HG03135 (cell line): ENCODE measurements around the gene STRADA.
"Not testable (repeated sequence)": the region's sequence is repeated elsewhere in the genome, so short reads cannot be mapped to it uniquely, and the experiment has no call there.

Experiments used
- ATAC-seq: cut with Tn5 transposase; IDR thresholded peaks from one replicate; pipeline ENCODE4 v1.9.1; 2021; ENCODE audit warnings: mild to moderate bottlenecking, moderate library complexity; ENCODE audit not compliant: unreplicated experiment

The STRADA gene

DNA sequence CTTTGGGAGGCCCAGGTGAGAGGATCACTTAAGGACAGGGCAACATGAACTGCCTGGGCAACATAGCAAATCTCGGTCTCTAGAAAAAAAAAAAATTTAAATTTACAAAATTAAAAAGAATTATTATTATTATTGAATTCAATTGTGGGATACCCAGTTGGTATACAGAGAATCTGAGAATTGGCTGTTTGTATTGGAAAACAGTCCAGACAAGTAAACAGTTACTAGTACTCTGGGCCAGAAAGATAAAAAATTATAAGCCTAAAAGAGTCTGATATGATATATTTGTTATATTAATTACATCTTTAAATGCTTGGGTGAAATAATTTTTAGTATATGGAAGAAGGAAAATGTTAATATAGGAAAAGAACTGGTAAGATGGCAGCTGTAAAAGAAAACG, 16.8 kb upstream of the STRADA start:
- no peak for ATAC-seq

DNA sequence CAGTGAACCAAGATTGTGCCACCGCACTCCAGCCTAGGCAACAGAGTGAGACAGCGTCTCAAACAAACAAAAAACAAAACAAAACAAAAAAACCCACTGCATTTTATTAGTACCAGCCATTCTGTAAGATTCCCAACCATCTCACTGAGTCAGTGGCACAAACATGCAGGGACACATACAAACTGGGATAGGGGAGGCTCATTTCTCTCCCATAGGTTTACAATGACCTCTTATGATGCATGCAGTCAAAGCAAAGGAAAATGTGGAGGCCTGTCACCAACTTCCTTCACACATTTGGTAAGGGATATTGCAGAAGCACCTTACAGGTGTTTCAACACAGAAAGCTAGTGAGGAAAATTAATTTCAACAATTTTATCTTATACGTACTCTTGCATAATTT, 12.4 kb upstream of the STRADA start:
- ATAC-seq, result no peak

GRCh38 chr17:63753215-63753614, 11.6 kb upstream of the STRADA start:
- no peak for ATAC-seq

GRCh38 chr17:63752707-63753106, 11.1 kb upstream of the STRADA start:
- no peak for ATAC-seq

DNA sequence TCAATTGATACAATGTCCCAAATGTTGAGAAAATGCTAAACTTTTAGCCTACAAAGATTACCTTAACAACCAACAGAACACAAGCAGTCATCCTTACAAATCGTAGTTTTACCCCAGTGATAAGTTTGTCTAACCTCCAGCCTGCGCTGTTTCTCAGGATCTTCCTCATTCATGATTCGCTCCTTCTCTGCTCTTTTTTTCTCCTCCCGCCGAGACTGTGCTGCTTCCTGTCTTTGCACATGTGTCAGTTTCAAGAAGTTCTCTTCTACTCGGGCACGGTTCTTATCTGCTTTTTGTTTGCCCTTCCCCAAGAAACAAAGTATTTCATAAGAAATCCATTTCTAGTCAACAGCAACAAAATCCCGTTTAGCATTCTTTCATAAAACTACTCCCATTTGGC, 10.2 kb upstream of the STRADA start:
- ATAC-seq, result no peak

GRCh38 chr17:63741143-63741407, 524 bp downstream of the STRADA start:
- peak; percentile 29 for ATAC-seq

DNA sequence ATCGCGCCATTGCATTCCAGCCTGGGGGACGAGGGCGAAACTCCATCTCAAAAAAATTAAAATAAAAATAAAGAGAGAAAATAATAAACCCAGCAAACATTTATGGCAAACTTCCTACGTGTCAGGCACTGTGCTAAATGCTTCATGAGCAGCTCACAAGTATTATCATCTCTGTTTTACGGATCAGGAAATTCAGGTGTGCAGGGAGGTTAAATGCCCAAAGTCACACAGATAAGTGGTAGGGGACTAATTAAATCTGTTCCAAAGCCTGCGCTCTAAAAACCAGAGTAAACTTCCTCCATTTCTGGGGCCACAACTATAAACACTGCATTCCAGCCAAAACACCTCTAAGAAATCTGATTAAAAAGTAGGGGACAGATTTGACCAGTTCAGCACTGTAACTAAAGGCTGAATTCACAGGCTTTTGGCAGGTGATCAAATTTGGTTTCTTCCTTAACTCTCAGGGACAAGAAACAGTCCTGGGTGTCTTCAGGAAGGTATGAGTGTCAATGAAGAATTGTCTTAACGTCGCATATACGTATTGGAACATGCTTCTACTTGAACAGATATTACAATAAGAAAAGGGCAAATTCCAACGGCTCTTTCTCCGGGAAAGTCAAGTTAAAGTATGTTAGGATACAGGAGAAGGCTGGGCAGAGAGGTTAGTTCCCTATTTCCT, 996 bp downstream of the STRADA start:
- no peak for ATAC-seq

- no peak for ATAC-seq
These were observed 5.9 kb downstream of the STRADA start for GRCh38 chr17:63735691-63736090.

- no peak for ATAC-seq
These were observed 19.2 kb downstream of the STRADA start for GRCh38 chr17:63722403-63722802.

DNA sequence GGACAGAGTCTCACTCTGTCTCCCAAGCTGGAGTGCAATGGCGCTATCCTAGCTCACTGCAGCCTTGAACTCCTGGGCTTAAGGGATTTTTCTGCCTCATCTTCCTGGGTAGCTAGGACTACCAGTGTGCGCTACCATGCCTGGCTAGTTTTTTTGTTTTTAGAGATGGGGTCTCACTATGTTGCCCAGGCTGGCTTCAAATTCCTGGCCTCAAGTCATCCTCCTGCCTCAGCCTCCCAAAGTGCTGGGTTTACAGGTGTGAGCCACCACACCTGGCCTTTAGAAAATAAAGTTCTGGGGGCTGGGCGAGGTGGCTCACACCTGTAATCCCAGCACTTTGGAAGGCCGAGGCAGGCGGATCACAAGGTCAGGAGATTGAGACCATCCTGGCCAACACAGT, 21.4 kb downstream of the STRADA start:
- not testable (repeated sequence) for ATAC-seq

DNA sequence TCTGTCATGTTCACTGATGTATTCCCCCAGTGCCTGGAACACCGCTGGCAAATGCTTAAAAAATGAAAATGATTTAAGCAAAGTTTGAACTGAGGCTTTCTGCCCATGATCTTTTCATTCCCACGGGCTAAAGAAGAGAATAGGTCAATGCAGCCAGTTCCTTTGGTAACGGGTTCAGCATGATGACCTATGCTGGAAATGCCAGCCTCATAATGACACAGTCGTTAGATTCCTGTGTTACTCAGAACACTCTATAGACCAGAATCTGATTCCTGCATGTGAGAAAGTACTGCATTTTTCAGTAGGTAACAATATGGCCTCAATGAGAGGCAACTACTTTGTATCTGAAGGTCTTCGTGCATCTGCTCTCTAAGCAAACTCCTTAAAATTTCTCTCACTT, 22.6 kb downstream of the STRADA start:
- ATAC-seq, result no peak

DNA sequence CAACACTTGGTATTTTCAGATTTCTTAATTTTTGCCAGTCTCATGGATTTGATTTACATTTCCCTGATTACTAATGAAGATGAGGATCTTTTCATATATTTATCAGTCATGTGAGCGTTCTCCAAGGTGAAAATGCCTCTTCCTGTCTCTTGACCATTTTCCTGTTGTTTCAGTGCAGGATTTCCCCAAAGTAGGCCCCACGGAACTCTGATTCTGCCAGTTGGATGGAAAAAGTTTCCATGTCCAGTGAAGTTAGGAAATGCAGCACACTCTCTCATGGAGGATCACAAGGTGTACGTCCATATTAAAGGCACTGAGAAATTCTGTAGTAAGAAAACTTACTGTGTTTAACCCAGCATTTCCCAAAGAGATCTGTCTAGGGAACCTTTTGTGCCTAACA, 25.2 kb downstream of the STRADA start:
- no peak for ATAC-seq

DNA sequence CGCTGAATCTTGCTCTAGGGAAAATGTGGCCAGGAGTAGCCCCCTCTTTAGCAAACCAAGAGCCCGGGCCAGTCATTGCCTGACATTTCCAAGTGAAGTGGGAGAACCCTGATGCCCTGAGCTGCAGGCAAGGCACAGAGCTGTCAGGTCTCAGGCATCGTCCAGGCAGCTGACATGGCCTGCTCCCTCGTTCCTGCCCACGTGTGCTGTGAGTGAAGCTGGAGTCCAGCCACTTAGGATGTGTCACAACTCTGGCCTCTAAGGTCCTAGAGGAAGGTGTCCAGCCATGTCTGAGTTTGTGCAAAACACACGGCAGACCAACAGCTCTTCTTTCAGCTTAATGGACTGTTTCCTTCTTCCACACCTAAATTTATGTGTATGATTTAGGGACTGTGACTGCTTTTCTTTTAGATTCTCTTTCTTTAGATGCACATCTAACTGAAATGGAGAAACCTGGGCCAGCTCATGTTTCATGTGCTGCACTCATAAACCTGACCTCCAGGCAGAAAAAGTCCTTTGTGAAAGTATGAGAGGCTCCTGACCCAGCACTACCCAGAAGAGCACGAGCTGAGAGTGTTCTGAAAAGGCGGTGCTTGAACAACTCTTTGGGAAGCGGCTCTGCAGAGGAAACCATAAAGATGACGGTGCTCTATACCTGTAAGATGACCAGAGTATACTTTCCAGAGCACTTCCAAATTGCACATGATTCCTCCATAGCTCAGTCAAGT, 26.9 kb downstream of the STRADA start:
- ATAC-seq, result no peak

DNA sequence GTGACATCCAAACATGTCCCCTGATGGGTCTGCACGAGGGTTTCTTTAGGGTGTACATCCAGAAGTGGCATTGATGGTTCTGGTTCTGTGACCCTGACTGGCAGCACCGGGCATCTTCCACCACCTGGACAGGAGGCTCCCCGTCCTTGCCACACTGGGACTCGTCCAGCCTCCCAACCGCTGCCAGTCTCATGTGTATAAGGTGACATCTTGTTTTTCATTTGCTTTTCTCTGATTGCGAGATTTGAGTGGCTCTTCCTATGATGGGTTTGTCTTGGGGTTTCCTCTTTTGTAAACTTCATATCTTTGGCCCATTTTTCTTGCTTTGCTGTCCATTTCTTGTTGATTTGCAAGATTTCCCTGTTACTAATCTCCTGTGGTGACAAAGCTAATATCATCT, 32.5 kb downstream of the STRADA start:
- no peak for ATAC-seq

- no peak for ATAC-seq
These were observed 34.4 kb downstream of the STRADA start for GRCh38 chr17:63707151-63707550.

GRCh38 chr17:63706336-63707082, 35.1 kb downstream of the STRADA start:
- ATAC-seq, result no peak

DNA sequence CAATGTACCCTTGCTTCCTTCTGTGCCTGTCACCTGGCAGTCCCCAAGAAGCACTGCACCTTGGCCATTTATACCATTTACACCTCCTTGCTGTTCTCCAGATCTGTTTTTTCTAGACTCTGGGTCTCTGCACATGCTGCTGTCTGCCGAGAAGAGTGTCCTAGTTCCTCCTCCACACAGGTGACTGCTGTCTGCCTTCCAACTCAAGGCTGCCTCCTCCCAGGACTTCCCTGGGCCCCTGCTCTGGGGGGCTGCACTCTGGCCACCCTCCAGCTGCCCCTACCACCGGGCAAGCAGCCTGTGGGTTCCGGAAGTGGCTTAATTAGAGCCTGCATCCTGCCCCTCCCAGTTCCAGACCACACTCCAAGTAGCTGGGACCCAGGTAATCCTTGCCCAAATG, 35.9 kb downstream of the STRADA start:
- ATAC-seq, result no peak

DNA sequence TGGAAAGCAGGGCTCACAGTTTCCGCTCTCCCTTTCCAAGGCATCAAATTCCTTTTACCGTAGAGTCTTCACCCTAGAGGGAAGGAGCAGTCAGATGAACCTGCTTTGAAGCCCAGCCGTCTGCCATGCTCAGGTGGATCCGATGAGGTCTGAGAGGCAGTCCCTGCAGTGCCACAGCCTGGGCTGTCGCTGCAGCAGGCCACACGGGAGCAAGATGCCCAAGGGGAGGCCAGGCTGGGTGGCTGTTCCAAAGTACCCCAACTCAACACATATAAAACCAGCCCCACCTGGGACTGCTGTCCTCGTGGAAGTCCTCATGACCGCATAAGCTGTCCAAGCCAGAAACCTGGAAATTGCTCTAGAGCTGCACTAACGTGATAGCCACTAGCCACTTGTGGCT, 36.8 kb downstream of the STRADA start:
- no peak for ATAC-seq

GRCh38 chr17:63704259-63704576, 37.4 kb downstream of the STRADA start:
- ATAC-seq, result no peak

GRCh38 chr17:63703556-63704258, 37.9 kb downstream of the STRADA start:
- no peak for ATAC-seq

DNA sequence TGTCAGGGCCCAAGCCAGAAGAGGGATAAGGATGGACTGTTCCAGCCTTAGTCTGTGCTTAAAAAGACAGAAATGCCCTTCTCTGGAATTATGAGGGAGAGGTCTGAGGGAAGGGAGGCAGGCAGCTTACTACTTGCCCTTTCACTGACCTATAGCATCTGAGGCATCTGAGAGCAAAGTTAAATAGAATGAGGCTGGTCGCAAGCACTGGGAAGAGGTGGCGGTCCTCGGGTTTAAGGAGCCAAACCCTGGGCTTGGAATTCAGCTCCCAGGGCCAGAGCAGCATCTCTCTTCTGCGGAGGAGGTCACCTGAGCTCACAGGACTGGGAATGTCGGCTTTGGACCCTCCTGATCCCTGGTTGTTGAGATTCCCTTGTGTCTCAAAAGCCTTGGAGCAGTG, 38.6 kb downstream of the STRADA start:
- ATAC-seq, result no peak

DNA sequence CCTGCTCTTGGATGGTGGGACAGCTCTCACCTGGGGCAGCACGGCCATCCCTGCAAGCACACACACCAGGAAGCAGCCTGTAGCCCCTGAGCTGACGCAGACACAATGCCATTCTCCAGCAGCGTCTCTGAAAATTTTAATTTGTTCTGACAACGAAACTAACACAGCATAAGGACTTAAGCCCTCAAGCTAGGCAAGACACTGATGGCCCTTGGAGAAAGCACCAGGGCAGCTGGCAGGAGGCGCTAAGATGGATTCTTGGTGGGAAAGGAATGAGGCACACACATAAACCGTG, 38.9 kb downstream of the STRADA start:
- ATAC-seq, result no peak
